ENCODE measurements around the gene IGFL2. TPM values are rescaled to one million over a fixed set of nuclear protein-coding genes. Genes with fewer than 3 reads are reported as not detected.
"Not testable (repeated sequence)": the region's sequence is repeated elsewhere in the genome, so short reads cannot be mapped to it uniquely, and the experiment has no call there.

IGFL2 gene
- total RNA-seq, 1 donor from 2014 or later, result not detected

DNA sequence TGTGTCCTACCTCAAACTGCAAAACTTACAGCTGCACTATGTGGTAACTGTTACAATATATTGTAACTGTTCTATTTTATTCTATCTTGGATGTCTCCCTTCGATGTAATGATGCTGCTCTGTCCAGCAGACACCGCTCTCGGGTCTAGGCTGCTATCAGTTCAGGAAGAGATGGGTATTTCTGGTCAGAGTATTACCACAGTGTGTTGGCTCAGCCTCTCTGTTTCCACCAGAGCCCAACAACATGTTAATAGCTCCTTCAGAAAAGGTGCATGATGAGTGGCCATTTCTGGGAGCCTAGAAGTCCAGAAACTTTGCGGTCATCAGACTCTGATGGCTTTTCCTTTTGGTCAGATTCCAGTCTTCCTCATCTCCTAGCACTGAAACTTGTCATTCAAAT, 45.6 kb downstream of the IGFL2 start:
- Mint-ChIP-seq H3K36me3 (ENCODE audit: unreplicated experiment) (no peaks in the 10 kb centered on the region), H3K9me3 (ENCODE audit: unreplicated experiment) (no peaks in the 10 kb centered on the region), H3K27ac (ENCODE audit: unreplicated experiment) (no peak overlapping the region), H3K4me3 (ENCODE audit: unreplicated experiment) (no peak overlapping the region), H3K27me3 (ENCODE audit: unreplicated experiment) (peaks cover 50% of the 10 kb centered on the region), H3K4me1 (ENCODE audit: unreplicated experiment) (peaks cover 14% of the 10 kb centered on the region)
- no peak for DNase-seq (ENCODE audit: extremely low spot score, unreplicated experiment)
- no peak for TF ChIP-seq CTCF (IDR thresholded peaks at IDR 0.05)

- no peak overlapping the region for H3K4me3 Mint-ChIP-seq (ENCODE audit: unreplicated experiment)
- DNase-seq (ENCODE audit: extremely low spot score, unreplicated experiment), result no peak
- H3K36me3 Mint-ChIP-seq (ENCODE audit: unreplicated experiment), result no peaks in the 10 kb centered on the region
- H3K4me1 Mint-ChIP-seq (ENCODE audit: unreplicated experiment), result peaks cover 14% of the 10 kb centered on the region
- no peak overlapping the region for H3K27ac Mint-ChIP-seq (ENCODE audit: unreplicated experiment)
- H3K9me3 Mint-ChIP-seq (ENCODE audit: unreplicated experiment), result no peaks in the 10 kb centered on the region
- peaks cover 54% of the 10 kb centered on the region for H3K27me3 Mint-ChIP-seq (ENCODE audit: unreplicated experiment)
- TF ChIP-seq CTCF (IDR thresholded peaks at IDR 0.05), result no peak
Observed at GRCh38 chr19:46195104-46195503, 47.1 kb downstream of the IGFL2 start.

GRCh38 chr19:46195919-46196318, 47.9 kb downstream of the IGFL2 start:
- H3K9me3 Mint-ChIP-seq (ENCODE audit: unreplicated experiment); H3K27ac Mint-ChIP-seq (ENCODE audit: unreplicated experiment); DNase-seq (ENCODE audit: extremely low spot score, unreplicated experiment); H3K36me3 Mint-ChIP-seq (ENCODE audit: unreplicated experiment); H3K4me3 Mint-ChIP-seq (ENCODE audit: unreplicated experiment): not testable (repeated sequence)
- Mint-ChIP-seq H3K4me1 (ENCODE audit: unreplicated experiment) (peaks cover 14% of the 10 kb centered on the region), H3K27me3 (ENCODE audit: unreplicated experiment) (peaks cover 52% of the 10 kb centered on the region)

GRCh38 chr19:46196410-46197124, 48.5 kb downstream of the IGFL2 start:
- Mint-ChIP-seq H3K9me3 (ENCODE audit: unreplicated experiment) (no peaks in the 10 kb centered on the region), H3K36me3 (ENCODE audit: unreplicated experiment) (no peaks in the 10 kb centered on the region), H3K4me1 (ENCODE audit: unreplicated experiment) (peaks cover 14% of the 10 kb centered on the region), H3K4me3 (ENCODE audit: unreplicated experiment) (no peak overlapping the region), H3K27me3 (ENCODE audit: unreplicated experiment) (peaks cover 54% of the 10 kb centered on the region), H3K27ac (ENCODE audit: unreplicated experiment) (no peak overlapping the region)
- DNase-seq (ENCODE audit: extremely low spot score, unreplicated experiment), result no peak
- TF ChIP-seq CTCF (IDR thresholded peaks at IDR 0.05), result no peak

GRCh38 chr19:46197314-46198070, 49.5 kb downstream of the IGFL2 start:
- no peaks in the 10 kb centered on the region for H3K9me3 Mint-ChIP-seq (ENCODE audit: unreplicated experiment)
- H3K36me3 Mint-ChIP-seq (ENCODE audit: unreplicated experiment), result peaks cover 2% of the 10 kb centered on the region
- H3K27me3 Mint-ChIP-seq (ENCODE audit: unreplicated experiment), result peaks cover 57% of the 10 kb centered on the region
- DNase-seq (ENCODE audit: extremely low spot score, unreplicated experiment), result no peak
- no peak overlapping the region for H3K4me3 Mint-ChIP-seq (ENCODE audit: unreplicated experiment)
- no peak for TF ChIP-seq CTCF (IDR thresholded peaks at IDR 0.05)
- H3K27ac Mint-ChIP-seq (ENCODE audit: unreplicated experiment), result no peak overlapping the region
- H3K4me1 Mint-ChIP-seq (ENCODE audit: unreplicated experiment), result peaks cover 14% of the 10 kb centered on the region
